Smooth muscle cell (in vitro differentiated cells): ENCODE measurements around the gene USP8. TPM values are rescaled to one million over a fixed set of nuclear protein-coding genes. Genes with fewer than 3 reads are reported as not detected.
"Not testable (repeated sequence)": the region's sequence is repeated elsewhere in the genome, so short reads cannot be mapped to it uniquely, and the experiment has no call there.

Experiments used
- DNase-seq: peaks from one replicate; lab custom pipeline; 2025; ENCODE audit not compliant: unreplicated experiment; lab: John Stamatoyannopoulos, UW
- H2AFZ ChIP-seq: fragments of 200-600 bp; sonication (generic); 2 replicates; pipeline ENCODE4 v1.6.0; 2016; ENCODE audit warnings: antibody characterized with exemption, low read depth, mild to moderate bottlenecking
- H3F3A ChIP-seq: fragments of 200-600 bp; sonication (generic); 2 replicates; pipeline ENCODE4 v1.6.0; 2017; ENCODE audit warnings: antibody characterized with exemption, low read depth
- H3K27ac ChIP-seq: fragments of 200-600 bp; sonication (generic); 2 replicates; pipeline ENCODE4 v1.5.1; 2016; ENCODE audit warnings: low read depth, mild to moderate bottlenecking
- H3K27me3 ChIP-seq: fragments of 200-600 bp; sonication (generic); 2 replicates; pipeline ENCODE4 v1.6.1; 2016; ENCODE audit warnings: low read depth, mild to moderate bottlenecking
- H3K36me3 ChIP-seq: fragments of 200-600 bp; sonication (generic); 2 replicates; pipeline ENCODE4 v1.5.1; 2016; ENCODE audit warnings: low read depth
- H3K4me1 ChIP-seq: fragments of 200-600 bp; sonication (generic); 2 replicates; pipeline ENCODE4 v1.5.1; 2016; ENCODE audit warnings: low read depth
- H3K4me2 ChIP-seq: fragments of 200-600 bp; sonication (generic); 2 replicates; pipeline ENCODE4 v1.6.0; 2016; ENCODE audit warnings: mild to moderate bottlenecking
- H3K4me3 ChIP-seq: fragments of 200-600 bp; sonication (generic); 2 replicates; pipeline ENCODE4 v1.5.1; 2016; ENCODE audit warnings: mild to moderate bottlenecking
- H3K79me2 ChIP-seq: fragments of 200-600 bp; sonication (generic); 2 replicates; pipeline ENCODE4 v1.6.0; 2016; ENCODE audit warnings: low read depth, mild to moderate bottlenecking
- H3K9ac ChIP-seq: fragments of 200-600 bp; sonication (generic); 2 replicates; pipeline ENCODE4 v1.6.0; 2016; ENCODE audit warnings: low read depth
- H3K9me3 ChIP-seq: fragments of 200-600 bp; sonication (generic); replicated peaks from 2 replicates; pipeline ENCODE4 v1.5.1; 2016; ENCODE audit warnings: low read depth
- H4K20me1 ChIP-seq: fragments of 200-600 bp; sonication (generic); 2 replicates; pipeline ENCODE4 v1.6.0; 2016; ENCODE audit warnings: low read depth
- CTCF ChIP-seq: fragments of 200-600 bp; sonication (generic); IDR thresholded peaks from 2 replicates; pipeline ENCODE4 v1.5.1; 2017; ENCODE audit warnings: borderline replicate concordance, mild to moderate bottlenecking, antibody characterized with exemption; ENCODE audit not compliant: insufficient read depth, poor library complexity, severe bottlenecking
- WGBS: methylation state at CpG from one replicate; pipeline ENCODE4 v1.1.7; 2016; ENCODE audit warnings: low lambda C conversion rate; 5-methylcytosine and 5-hydroxymethylcytosine counted together
- polyA plus RNA-seq: library from polyadenylated mRNA; unstranded; fragments of >200 nt; fragmentation: Nextera tagmentation; extraction: Ambion mirVana; gene quantifications from 2 replicates; pipeline ENCODE4 v1.2.1, GENCODE V29; 2016
- total RNA-seq: library from RNA; depleted of rRNA; stranded (reverse); fragments of >200 nt; gene quantifications from 2 replicates; pipeline ENCODE4 v1.2.3, GENCODE V29; 2014

The USP8 gene
- total and polyA plus RNA-seq, 2 experiments from 2014 or later = 46.0 to 50.4 TPM

GRCh38 chr15:50496692-50497091, 72.5 kb downstream of the USP8 start:
- no peak for TF ChIP-seq CTCF
- H3K4me3 ChIP-seq = no peak overlapping the region
- WGBS = 98% methylated on average over 2 of the region's 2 CpGs
- no peaks in the 10 kb centered on the region for H3K9me3 ChIP-seq
- no peak overlapping the region for H3K27ac ChIP-seq
- H3K4me2 ChIP-seq = no peak overlapping the region
- no peaks in the 10 kb centered on the region for H3K4me1 ChIP-seq
- H4K20me1 ChIP-seq = no peaks in the 10 kb centered on the region
- no peaks in the 10 kb centered on the region for H3K27me3 ChIP-seq
- no peak for DNase-seq
- peaks cover 61% of the 10 kb centered on the region for H3K36me3 ChIP-seq
- no peaks in the 10 kb centered on the region for H3K79me2 ChIP-seq
- no peak overlapping the region for H2AFZ ChIP-seq
- H3K9ac ChIP-seq = no peak overlapping the region
- no peaks in the 10 kb centered on the region for H3F3A ChIP-seq

- Histone ChIP-seq H3K9me3 (no peaks in the 10 kb centered on the region), H3K4me2 (no peak overlapping the region), H3K27me3 (no peaks in the 10 kb centered on the region), H3K79me2 (no peaks in the 10 kb centered on the region), H3K27ac (no peak overlapping the region), H3K4me3 (no peak overlapping the region), H3F3A (no peaks in the 10 kb centered on the region), H3K9ac (no peak overlapping the region), H3K36me3 (peaks cover 45% of the 10 kb centered on the region), H4K20me1 (no peaks in the 10 kb centered on the region), H3K4me1 (no peaks in the 10 kb centered on the region), H2AFZ (no peak overlapping the region)
- TF ChIP-seq CTCF = no peak
- WGBS = 90% methylated on average over 3 of the region's 3 CpGs
- no peak for DNase-seq
Measured at GRCh38 chr15:50500352-50500751, 76.1 kb downstream of the USP8 start.

GRCh38 chr15:50501815-50502214, 77.6 kb downstream of the USP8 start:
- no peak overlapping the region for H2AFZ ChIP-seq
- H3K27me3 ChIP-seq = no peaks in the 10 kb centered on the region
- no peak overlapping the region for H3K27ac ChIP-seq
- peaks cover 35% of the 10 kb centered on the region for H3K36me3 ChIP-seq
- no peak overlapping the region for H3K9ac ChIP-seq
- 96% methylated on average over 4 of the region's 4 CpGs for WGBS
- no peak overlapping the region for H3K4me2 ChIP-seq
- H3K79me2 ChIP-seq = no peaks in the 10 kb centered on the region
- H3K4me3 ChIP-seq = no peak overlapping the region
- no peaks in the 10 kb centered on the region for H4K20me1 ChIP-seq
- DNase-seq = no peak
- no peaks in the 10 kb centered on the region for H3F3A ChIP-seq
- no peaks in the 10 kb centered on the region for H3K9me3 ChIP-seq
- no peak for TF ChIP-seq CTCF
- H3K4me1 ChIP-seq = peaks cover 3% of the 10 kb centered on the region

- no peak overlapping the region for H3K4me3 ChIP-seq
- H4K20me1 ChIP-seq = no peaks in the 10 kb centered on the region
Measured at GRCh38 chr15:50503144-50503543, 78.9 kb downstream of the USP8 start.

GRCh38 chr15:50505656-50506055, 81.5 kb downstream of the USP8 start:
- H3K27ac ChIP-seq, H4K20me1 ChIP-seq, H2AFZ ChIP-seq, H3F3A ChIP-seq, H3K9ac ChIP-seq, DNase-seq, H3K4me3 ChIP-seq, H3K4me2 ChIP-seq, H3K36me3 ChIP-seq, H3K27me3 ChIP-seq, H3K79me2 ChIP-seq, H3K9me3 ChIP-seq, H3K4me1 ChIP-seq: not testable (repeated sequence)
- 100% methylated on average over 2 of the region's 2 CpGs for WGBS

More at GRCh38 chr15:50503144-50503543, 78.9 kb downstream of the USP8 start:
- Histone ChIP-seq H2AFZ (no peak overlapping the region), H3K27ac (no peak overlapping the region), H3K36me3 (peaks cover 30% of the 10 kb centered on the region), H3K9ac (no peak overlapping the region), H3K79me2 (no peaks in the 10 kb centered on the region), H3K4me2 (no peak overlapping the region), H3K4me1 (peaks cover 3% of the 10 kb centered on the region), H3K9me3 (no peaks in the 10 kb centered on the region), H3K27me3 (no peaks in the 10 kb centered on the region), H3F3A (no peaks in the 10 kb centered on the region)
- no peak for TF ChIP-seq CTCF
- no peak for DNase-seq
- WGBS = 92% methylated on average over 7 of the region's 7 CpGs
